Activated CD4-positive, alpha-beta T cell treated with anti-CD3 and anti-CD28 coated beads for 1 hour (primary cell): ENCODE measurements around the gene SMURF1.

Experiments
- DNase-seq: peaks from one replicate; pipeline ENCODE4 v3.0.0-alpha.2; 2020

SMURF1 gene

GRCh38 chr7:99096124-99096887, 47.6 kb downstream of the SMURF1 start:
- no peak for DNase-seq

- DNase-seq, result no peak
Observed at GRCh38 chr7:99095698-99096097, 48.2 kb downstream of the SMURF1 start.

- no peak for DNase-seq
Observed at GRCh38 chr7:99094401-99094800, 49.5 kb downstream of the SMURF1 start.

- DNase-seq, result no peak
Observed at GRCh38 chr7:99092064-99092720, 51.7 kb downstream of the SMURF1 start.

- no peak for DNase-seq
Observed at GRCh38 chr7:99090771-99091542, 53.0 kb downstream of the SMURF1 start.

- DNase-seq, result no peak
Observed at GRCh38 chr7:99089914-99090629, 53.8 kb downstream of the SMURF1 start.

GRCh38 chr7:99086944-99087343, 57.0 kb downstream of the SMURF1 start:
- no peak for DNase-seq

- DNase-seq, result no peak
Observed at GRCh38 chr7:99086532-99086931, 57.4 kb downstream of the SMURF1 start.

GRCh38 chr7:99083733-99084132, 60.2 kb downstream of the SMURF1 start:
- DNase-seq, result no peak

- DNase-seq, result no peak
Observed at GRCh38 chr7:99083068-99083651, 60.7 kb downstream of the SMURF1 start.

GRCh38 chr7:99080679-99081078, 63.2 kb downstream of the SMURF1 start:
- DNase-seq, result no peak

- no peak for DNase-seq
Observed at GRCh38 chr7:99079104-99079503, 64.8 kb downstream of the SMURF1 start.

- no peak for DNase-seq
Observed at GRCh38 chr7:99078416-99078815, 65.5 kb downstream of the SMURF1 start.

GRCh38 chr7:99076615-99077014, 67.3 kb downstream of the SMURF1 start:
- DNase-seq, result no peak

GRCh38 chr7:99073839-99074446, 70.0 kb downstream of the SMURF1 start:
- no peak for DNase-seq

- DNase-seq, result no peak
Observed at GRCh38 chr7:99072126-99072525, 71.8 kb downstream of the SMURF1 start.

GRCh38 chr7:99070361-99070760, 73.5 kb downstream of the SMURF1 start:
- DNase-seq, result no peak

GRCh38 chr7:99061001-99061776, 82.7 kb downstream of the SMURF1 start:
- no peak for DNase-seq

GRCh38 chr7:99054781-99055180, 89.1 kb downstream of the SMURF1 start:
- no peak for DNase-seq

GRCh38 chr7:99050971-99051370, 92.9 kb downstream of the SMURF1 start:
- DNase-seq, result no peak

- no peak for DNase-seq
Observed at GRCh38 chr7:99047526-99048077, 96.3 kb downstream of the SMURF1 start.
